OCI-LY7 (cell line): ENCODE data around the gene DGLUCY.

ENCODE experiments used
- EZH2phosphoT487 ChIP-seq: fragments of 200-600 bp; sonication (generic); IDR thresholded peaks from 2 replicates; pipeline ENCODE4 v1.6.1; 2018; ENCODE audit warnings: low read depth, borderline replicate concordance, mild to moderate bottlenecking, mixed run types, antibody characterized with exemption, low read length, moderate library complexity, mixed read lengths
- TF ChIP-seq, protein P1 (sequence below): fragments of 200-600 bp; sonication (generic); conservative IDR thresholded peaks from 2 replicates; pipeline ENCODE4 v1.5.1; 2014; ENCODE audit warnings: mild to moderate bottlenecking, antibody characterized with exemption, low read length, moderate library complexity, mixed read lengths

DNA sequence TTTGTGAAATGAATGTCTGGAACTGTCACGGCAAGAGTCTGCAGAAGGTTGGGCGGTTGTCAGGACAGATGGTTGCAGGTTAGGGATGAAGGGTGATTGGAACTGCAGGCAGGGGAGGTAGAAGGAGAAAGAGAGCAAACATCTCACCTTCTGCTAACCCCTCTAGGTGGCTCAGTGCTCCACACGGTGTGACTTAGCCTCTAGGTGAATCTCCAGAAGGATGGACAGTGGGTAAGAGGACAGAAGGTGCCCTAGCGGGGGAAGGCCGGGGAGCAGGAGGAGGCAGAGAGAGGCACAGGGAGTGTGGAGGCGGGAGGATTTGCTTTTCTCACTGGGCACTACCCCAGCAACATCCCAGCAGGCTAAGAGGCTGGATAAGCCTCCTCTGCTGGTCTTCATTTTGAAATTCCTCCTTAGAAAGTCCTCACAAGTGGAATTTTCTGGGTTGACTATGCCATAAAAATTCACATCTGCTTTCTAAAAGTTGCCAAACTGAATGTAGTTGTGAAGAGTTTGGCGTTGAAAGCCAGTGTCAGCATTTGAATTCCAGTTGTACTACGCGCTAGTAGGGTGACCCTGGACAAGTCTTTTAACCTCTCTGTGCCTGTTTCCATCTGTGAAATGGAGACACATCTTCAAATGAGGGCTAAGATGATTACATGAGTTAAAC lies 141.3 kb downstream of the DGLUCY start:
- TF ChIP-seq, protein P1, sequence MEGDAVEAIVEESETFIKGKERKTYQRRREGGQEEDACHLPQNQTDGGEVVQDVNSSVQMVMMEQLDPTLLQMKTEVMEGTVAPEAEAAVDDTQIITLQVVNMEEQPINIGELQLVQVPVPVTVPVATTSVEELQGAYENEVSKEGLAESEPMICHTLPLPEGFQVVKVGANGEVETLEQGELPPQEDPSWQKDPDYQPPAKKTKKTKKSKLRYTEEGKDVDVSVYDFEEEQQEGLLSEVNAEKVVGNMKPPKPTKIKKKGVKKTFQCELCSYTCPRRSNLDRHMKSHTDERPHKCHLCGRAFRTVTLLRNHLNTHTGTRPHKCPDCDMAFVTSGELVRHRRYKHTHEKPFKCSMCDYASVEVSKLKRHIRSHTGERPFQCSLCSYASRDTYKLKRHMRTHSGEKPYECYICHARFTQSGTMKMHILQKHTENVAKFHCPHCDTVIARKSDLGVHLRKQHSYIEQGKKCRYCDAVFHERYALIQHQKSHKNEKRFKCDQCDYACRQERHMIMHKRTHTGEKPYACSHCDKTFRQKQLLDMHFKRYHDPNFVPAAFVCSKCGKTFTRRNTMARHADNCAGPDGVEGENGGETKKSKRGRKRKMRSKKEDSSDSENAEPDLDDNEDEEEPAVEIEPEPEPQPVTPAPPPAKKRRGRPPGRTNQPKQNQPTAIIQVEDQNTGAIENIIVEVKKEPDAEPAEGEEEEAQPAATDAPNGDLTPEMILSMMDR: peak; percentile 38; the same call in 1 of the 2 replicates
- TF ChIP-seq EZH2phosphoT487: no peak
